ENCODE measurements around the gene TECTB. TPM values are rescaled to one million over a fixed set of nuclear protein-coding genes. Genes with fewer than 3 reads are reported as not detected.
A peak's percentile ranks its signal among the peaks of the same experiment; 100 is the strongest.

The TECTB gene
- total RNA-seq, 6 experiments from 2014 or later: 0.18 to 0.83 (median 0.49) TPM

DNA sequence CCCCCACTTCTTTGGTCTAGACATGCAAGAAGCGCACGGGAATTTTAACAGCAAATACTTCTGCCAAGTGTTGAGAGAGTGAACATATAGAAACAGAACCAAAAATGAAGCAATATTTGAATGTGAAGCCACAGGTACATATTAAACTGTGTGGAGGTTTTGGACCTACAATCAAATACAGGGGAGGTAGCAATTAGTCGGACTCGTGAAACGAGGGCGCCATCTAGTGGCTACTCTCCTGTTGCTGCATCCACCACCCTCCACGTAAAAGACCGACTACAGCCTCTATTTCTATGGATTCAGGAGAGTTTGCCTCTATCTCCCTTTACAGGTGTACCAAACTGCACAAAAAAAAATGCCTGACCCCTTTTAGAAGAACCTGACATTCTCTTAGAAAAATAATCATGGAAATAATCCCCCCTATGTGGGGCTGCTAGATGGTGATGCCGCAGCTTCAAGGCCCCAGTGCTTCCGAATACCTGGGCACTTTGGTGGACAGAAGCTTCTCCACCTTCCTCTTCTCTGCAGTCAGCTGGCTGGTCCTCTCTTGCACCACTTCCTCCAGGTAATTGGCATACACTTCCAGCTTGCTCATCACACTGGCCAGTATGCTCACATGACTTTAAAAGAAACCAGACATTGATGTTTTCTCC lies 31.7 kb downstream of the TECTB start:
- Histone ChIP-seq H3K27ac (no peak overlapping the region), H3K27me3 (no peaks in the 10 kb centered on the region), H3K36me3 (no peaks in the 10 kb centered on the region), H3K9me3 (no peaks in the 10 kb centered on the region), H3K4me3 (no peak overlapping the region), H3K4me1 (peaks cover 0 to 23% (median 0%) of the 10 kb centered on the region in 4 donors)
- peak; percentile 79 to 83 (median 83) for DNase-seq
- TF ChIP-seq, protein P1, sequence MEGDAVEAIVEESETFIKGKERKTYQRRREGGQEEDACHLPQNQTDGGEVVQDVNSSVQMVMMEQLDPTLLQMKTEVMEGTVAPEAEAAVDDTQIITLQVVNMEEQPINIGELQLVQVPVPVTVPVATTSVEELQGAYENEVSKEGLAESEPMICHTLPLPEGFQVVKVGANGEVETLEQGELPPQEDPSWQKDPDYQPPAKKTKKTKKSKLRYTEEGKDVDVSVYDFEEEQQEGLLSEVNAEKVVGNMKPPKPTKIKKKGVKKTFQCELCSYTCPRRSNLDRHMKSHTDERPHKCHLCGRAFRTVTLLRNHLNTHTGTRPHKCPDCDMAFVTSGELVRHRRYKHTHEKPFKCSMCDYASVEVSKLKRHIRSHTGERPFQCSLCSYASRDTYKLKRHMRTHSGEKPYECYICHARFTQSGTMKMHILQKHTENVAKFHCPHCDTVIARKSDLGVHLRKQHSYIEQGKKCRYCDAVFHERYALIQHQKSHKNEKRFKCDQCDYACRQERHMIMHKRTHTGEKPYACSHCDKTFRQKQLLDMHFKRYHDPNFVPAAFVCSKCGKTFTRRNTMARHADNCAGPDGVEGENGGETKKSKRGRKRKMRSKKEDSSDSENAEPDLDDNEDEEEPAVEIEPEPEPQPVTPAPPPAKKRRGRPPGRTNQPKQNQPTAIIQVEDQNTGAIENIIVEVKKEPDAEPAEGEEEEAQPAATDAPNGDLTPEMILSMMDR (IDR thresholded peaks at IDR 0.05): peak; percentile 92 to 95 (median 94)
- TF ChIP-seq POLR2A (IDR thresholded peaks at IDR 0.05): no peak
- intact Hi-C loops (cut with DNase I): loop anchor here (10.0 kb wide), 2 partner anchors 180 to 560 kb away; no protein-coding TSS in a partner anchor
- 3% methylated on average over 8 of the region's 10 CpGs for WGBS (ENCODE audit: insufficient coverage, low coverage, low lambda C conversion rate, missing lambda C conversion rate)
- peak; percentile 83 to 94 (median 86) for ATAC-seq

DNA sequence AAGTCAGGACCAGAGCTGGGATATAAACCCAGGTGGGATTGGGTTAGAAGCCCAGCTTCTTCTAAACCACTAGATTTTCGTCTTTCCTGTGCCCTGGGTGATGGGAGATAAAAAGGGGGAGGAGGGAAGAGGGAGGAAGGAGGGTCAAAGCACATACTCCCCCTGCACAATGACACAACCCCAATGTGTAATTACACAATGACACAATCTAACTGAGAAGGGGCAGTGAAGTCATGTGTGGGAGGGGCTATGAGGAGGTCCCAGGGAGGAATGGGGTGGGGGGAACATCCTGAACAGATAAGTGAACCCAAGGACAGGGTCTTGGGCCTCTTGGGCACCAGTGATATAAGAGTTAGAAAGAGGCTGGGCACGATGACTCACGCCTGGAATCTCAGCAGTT lies 44.5 kb downstream of the TECTB start:
- H3K27me3 ChIP-seq: no peaks in the 10 kb centered on the region
- H3K9me3 ChIP-seq: no peaks in the 10 kb centered on the region
- H3K36me3 ChIP-seq: no peaks in the 10 kb centered on the region
- 58% methylated on average over 1 of the region's 3 CpGs for WGBS (ENCODE audit: insufficient coverage, low coverage, low lambda C conversion rate, missing lambda C conversion rate)
- H3K27ac ChIP-seq: no peak overlapping the region
- DNase-seq (no peak), ATAC-seq (no peak)
- H3K4me1 ChIP-seq: peaks cover 0 to 2% (median under 1%) of the 10 kb centered on the region in 4 donors
- TF ChIP-seq, protein P1 (IDR thresholded peaks at IDR 0.05): no peak
- TF ChIP-seq POLR2A (IDR thresholded peaks at IDR 0.05): no peak
- intact Hi-C loops (cut with DNase I): no loop called here
- no peak overlapping the region for H3K4me3 ChIP-seq

- intact Hi-C loops (cut with DNase I): no loop called here
- Histone ChIP-seq H3K36me3 (no peaks in the 10 kb centered on the region), H3K9me3 (no peaks in the 10 kb centered on the region), H3K27me3 (no peaks in the 10 kb centered on the region), H3K4me3 (no peak overlapping the region), H3K4me1 (peaks cover 0 to 4% (median 2%) of the 10 kb centered on the region in 4 donors), H3K27ac (no peak overlapping the region)
- TF ChIP-seq POLR2A (IDR thresholded peaks at IDR 0.05): no peak
- TF ChIP-seq, protein P1 (IDR thresholded peaks at IDR 0.05): no peak
- 41% methylated on average over 4 of the region's 4 CpGs for WGBS (ENCODE audit: insufficient coverage, low coverage, low lambda C conversion rate, missing lambda C conversion rate)
- DNase-seq: peak in 1 of 3 donors; percentile 48
- peak; percentile 49 to 94 (median 68) for ATAC-seq
Observed at GRCh38 chr10:112330162-112330561, 47.0 kb downstream of the TECTB start.

DNA sequence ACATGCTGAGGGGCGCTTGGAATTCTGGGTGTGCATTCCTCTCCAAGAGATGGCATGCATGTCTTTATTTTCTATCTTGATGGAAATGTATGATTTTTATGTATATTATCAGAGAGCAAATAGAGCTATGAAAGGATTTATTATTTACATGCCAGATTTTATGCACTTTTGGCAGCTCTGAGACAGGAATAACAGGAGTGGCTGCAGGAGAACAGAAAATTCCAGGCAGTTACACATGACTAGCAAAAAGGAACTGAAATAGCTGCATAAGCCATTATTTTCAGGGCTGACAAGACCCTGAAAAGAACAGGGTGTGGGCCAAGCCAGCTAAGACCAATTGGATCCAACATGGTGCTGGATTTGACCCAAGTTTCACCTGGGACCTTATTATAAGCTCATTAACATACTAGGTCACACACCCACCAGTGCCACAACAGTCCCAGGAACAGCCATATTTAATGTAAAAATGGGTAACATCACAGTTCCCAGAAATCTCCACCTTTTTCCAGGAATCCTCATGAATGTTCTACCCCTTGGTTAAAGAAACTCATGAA lies 47.5 kb downstream of the TECTB start:
- 71% methylated on average over 1 of the region's 1 CpG for WGBS (ENCODE audit: insufficient coverage, low coverage, low lambda C conversion rate, missing lambda C conversion rate)
- no peak for ATAC-seq
- no peak for DNase-seq
- H3K4me3 ChIP-seq: no peak overlapping the region
- no peaks in the 10 kb centered on the region for H3K27me3 ChIP-seq
- peaks cover 0 to 4% (median 3%) of the 10 kb centered on the region in 4 donors for H3K4me1 ChIP-seq
- H3K27ac ChIP-seq: no peak overlapping the region
- no peaks in the 10 kb centered on the region for H3K36me3 ChIP-seq
- TF ChIP-seq POLR2A (IDR thresholded peaks at IDR 0.05): no peak
- TF ChIP-seq, protein P1 (IDR thresholded peaks at IDR 0.05): no peak
- intact Hi-C loops (cut with DNase I): no loop called here
- H3K9me3 ChIP-seq: no peaks in the 10 kb centered on the region

All from right lobe of liver (tissue), 6 donors.